Right lobe of liver (tissue), 4 donors: Measurements from ENCODE around the gene SRR.

Experiments
- POLR2A ChIP-seq: fragments of 450-650 bp; IDR thresholded peaks from one replicate; pipeline ENCODE4 v1.6.1; 2017; ENCODE audit warnings: antibody characterized with exemption, mild to moderate bottlenecking
- TF ChIP-seq, protein P1 (sequence below), 4 donors: fragments of 200-600 bp in 3 of 4; fragments of 450-650 bp in 1 of 4; IDR thresholded peaks; one replicate each; pipeline versions ENCODE4 v1.5.1 to v1.8.0; 2016 to 2022; ENCODE audit warnings: antibody characterized with exemption in 4 of 4, mild to moderate bottlenecking in 2 of 4
- donor health status: DM: no; HTN: no; CAD: no.
- donor health status: DM: no; HTN: no; CAD: no.
- donor health status: DM: no; HTN: yes; CAD: no.

- no peak for TF ChIP-seq POLR2A
- TF ChIP-seq, protein P1, sequence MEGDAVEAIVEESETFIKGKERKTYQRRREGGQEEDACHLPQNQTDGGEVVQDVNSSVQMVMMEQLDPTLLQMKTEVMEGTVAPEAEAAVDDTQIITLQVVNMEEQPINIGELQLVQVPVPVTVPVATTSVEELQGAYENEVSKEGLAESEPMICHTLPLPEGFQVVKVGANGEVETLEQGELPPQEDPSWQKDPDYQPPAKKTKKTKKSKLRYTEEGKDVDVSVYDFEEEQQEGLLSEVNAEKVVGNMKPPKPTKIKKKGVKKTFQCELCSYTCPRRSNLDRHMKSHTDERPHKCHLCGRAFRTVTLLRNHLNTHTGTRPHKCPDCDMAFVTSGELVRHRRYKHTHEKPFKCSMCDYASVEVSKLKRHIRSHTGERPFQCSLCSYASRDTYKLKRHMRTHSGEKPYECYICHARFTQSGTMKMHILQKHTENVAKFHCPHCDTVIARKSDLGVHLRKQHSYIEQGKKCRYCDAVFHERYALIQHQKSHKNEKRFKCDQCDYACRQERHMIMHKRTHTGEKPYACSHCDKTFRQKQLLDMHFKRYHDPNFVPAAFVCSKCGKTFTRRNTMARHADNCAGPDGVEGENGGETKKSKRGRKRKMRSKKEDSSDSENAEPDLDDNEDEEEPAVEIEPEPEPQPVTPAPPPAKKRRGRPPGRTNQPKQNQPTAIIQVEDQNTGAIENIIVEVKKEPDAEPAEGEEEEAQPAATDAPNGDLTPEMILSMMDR (IDR thresholded peaks at IDR 0.05), result no peak
These were observed 36.9 kb upstream of the SRR start for GRCh38 chr17:2266865-2267228.
